GM12878 (cell line): ENCODE measurements around the gene SH2D3A. TPM values are rescaled to one million over a fixed set of nuclear protein-coding genes. Genes with fewer than 3 reads are reported as not detected.

ENCODE experiments used
- ATAC-seq: fragments of 200-7000 bp; cut with Tn5 transposase; 3 replicates; pipeline ENCODE4 v1.9.1; 2020; ENCODE audit warnings: mild to moderate bottlenecking, moderate library complexity
- BruUV-seq: library from RNA; stranded (reverse); fragments of 400-500 nt; replicated peaks from 2 replicates; lab custom pipeline; 2021; lab: Mats Ljungman, UMichigan
- CTCF ChIA-PET: fragments of 300-600 bp; sonication (Branson Sonifier 250); formaldehyde crosslinking; extraction: SDS; loops from one replicate; lab custom pipeline; 2021; ENCODE audit warnings: inconsistent platforms; lab: Yijun Ruan, JAX
- POLR2A ChIA-PET: fragments of 350-600 bp; formaldehyde crosslinking; extraction: SDS; loops from one replicate; lab custom pipeline; 2021; ENCODE audit warnings: inconsistent platforms; lab: Charles Lee
- RAD21 ChIA-PET: fragments of 300-600 bp; sonication (Branson Sonifier 250); formaldehyde crosslinking; loops from one replicate; lab custom pipeline; 2023; ENCODE audit warnings: antibody characterized with exemption; ENCODE audit not compliant: unreplicated experiment; lab: Charles Lee
- SMC1A ChIA-PET: fragments of 300-600 bp; sonication (Branson Sonifier 250); formaldehyde crosslinking; loops from one replicate; lab custom pipeline; 2023; ENCODE audit not compliant: unreplicated experiment, uncharacterized antibody; lab: Charles Lee
- DNase-seq: peaks from one replicate; pipeline ENCODE4 v3.0.0-alpha.2; 2011; ENCODE audit warnings: low read depth, low spot score
- FAIRE-seq: peaks from 3 replicates; lab custom pipeline; 2011; peaks lifted over from hg19 to GRCh38; lab: Jason Lieb, UNC
- H2AFZ ChIP-seq: 2 replicates; pipeline ENCODE4 v1.6.0; 2011; ENCODE audit warnings: low read depth, low read length, control low read depth; ENCODE audit not compliant: control insufficient read depth
- H3K27ac ChIP-seq: 2 replicates; pipeline ENCODE4 v1.5.1; 2011; ENCODE audit warnings: control low read depth; ENCODE audit not compliant: control insufficient read depth, insufficient read depth
- H3K27me3 ChIP-seq, 2 experiments: replicated peaks in 1 of 2; 2 replicates each; pipeline versions ENCODE4 v1.6.0 to v1.6.1; 2011; ENCODE audit warnings: low read length in 1 of 2; ENCODE audit not compliant: control insufficient read depth in 2 of 2, insufficient read depth in 2 of 2
- H3K36me3 ChIP-seq, 2 experiments: 2 replicates each; pipeline ENCODE4 v1.5.1; 2011; ENCODE audit warnings: low read length in 1 of 2; ENCODE audit not compliant: control insufficient read depth in 2 of 2, insufficient read depth in 2 of 2
- H3K4me1 ChIP-seq: 2 replicates; pipeline ENCODE4 v1.6.1; 2011; ENCODE audit warnings: mild to moderate bottlenecking, low read length, moderate library complexity, mixed read lengths; ENCODE audit not compliant: control insufficient read depth, insufficient read depth
- H3K4me2 ChIP-seq: 2 replicates; pipeline ENCODE4 v1.6.0; 2011; ENCODE audit warnings: control low read depth; ENCODE audit not compliant: control insufficient read depth, insufficient read depth
- H3K4me3 ChIP-seq: fragments of 200-600 bp; sonication (generic); 2 replicates; pipeline ENCODE4 v1.5.1; 2016
- H3K79me2 ChIP-seq: 2 replicates; pipeline ENCODE4 v1.6.0; 2011; ENCODE audit warnings: low read length; ENCODE audit not compliant: control insufficient read depth, insufficient read depth
- H3K9ac ChIP-seq: 2 replicates; pipeline ENCODE4 v1.8.0; 2011; ENCODE audit warnings: low read length, control low read depth, mixed read lengths; ENCODE audit not compliant: control insufficient read depth, insufficient read depth
- H3K9me3 ChIP-seq: replicated peaks from 3 replicates; pipeline ENCODE4 v1.5.1; 2011; ENCODE audit warnings: mild to moderate bottlenecking, low read length; ENCODE audit not compliant: control insufficient read depth, insufficient read depth
- H4K20me1 ChIP-seq: 2 replicates; pipeline ENCODE4 v1.6.0; 2011; ENCODE audit not compliant: control insufficient read depth, insufficient read depth
- ASH2L ChIP-seq: fragments of 300-600, 200-600 bp; sonication (generic); IDR thresholded peaks from 2 replicates; pipeline ENCODE4 v1.6.1; 2017; ENCODE audit warnings: low read depth, mild to moderate bottlenecking, borderline replicate concordance
- CBFB ChIP-seq: IDR thresholded peaks from 2 replicates; pipeline ENCODE4 v1.6.1; 2016; ENCODE audit warnings: antibody characterized with exemption, low read depth
- CREB1 ChIP-seq: IDR thresholded peaks from 2 replicates; pipeline ENCODE4 v1.6.1; 2012; ENCODE audit warnings: low read depth, mild to moderate bottlenecking, inconsistent platforms
- CREM ChIP-seq: IDR thresholded peaks from 2 replicates; pipeline ENCODE4 v1.6.1; 2014; ENCODE audit warnings: antibody characterized with exemption, low read depth
- DPF2 ChIP-seq: fragments of 450-650 bp; IDR thresholded peaks from 2 replicates; pipeline ENCODE4 v1.6.1; 2017; ENCODE audit warnings: mild to moderate bottlenecking
- ESRRA ChIP-seq: IDR thresholded peaks from 2 replicates; pipeline ENCODE4 v1.6.1; 2012; ENCODE audit warnings: mild to moderate bottlenecking, low read length, improper control_type of control experiment
- GATAD2B ChIP-seq: fragments of 450-650 bp; conservative IDR thresholded peaks from 2 replicates; pipeline ENCODE4 v1.6.1; 2017; ENCODE audit warnings: low read depth, mild to moderate bottlenecking, moderate library complexity
- HCFC1 ChIP-seq: fragments of 150-350 bp; IDR thresholded peaks from 2 replicates; pipeline ENCODE4 v1.6.1; 2014; ENCODE audit warnings: low read length
- MTA2 ChIP-seq: fragments of 450-650 bp; IDR thresholded peaks from 2 replicates; pipeline ENCODE4 v1.6.1; 2016; ENCODE audit warnings: low read depth, mild to moderate bottlenecking, moderate library complexity
- NBN ChIP-seq: fragments of 450-650 bp; IDR thresholded peaks from 2 replicates; pipeline ENCODE4 v1.6.1; 2016
- NFYB ChIP-seq: IDR thresholded peaks from 2 replicates; pipeline ENCODE4 v1.6.1; 2011; ENCODE audit warnings: low read depth, mild to moderate bottlenecking, low read length, improper control_type of control experiment, moderate library complexity; ENCODE audit not compliant: insufficient read depth
- PAX5 ChIP-seq: IDR thresholded peaks from 2 replicates; pipeline ENCODE4 v1.6.1; 2011; ENCODE audit warnings: low read depth, low read length, borderline replicate concordance
- PAX8 ChIP-seq: fragments of 450-650 bp; IDR thresholded peaks from 2 replicates; pipeline ENCODE4 v1.6.1; 2017; ENCODE audit warnings: mild to moderate bottlenecking, moderate library complexity
- RELA ChIP-seq: fragments of 450-650 bp; IDR thresholded peaks from 2 replicates; pipeline ENCODE4 v1.8.0; 2014; ENCODE audit warnings: borderline replicate concordance; ENCODE audit not compliant: partially characterized antibody
- RUNX3 ChIP-seq: IDR thresholded peaks from 2 replicates; pipeline ENCODE4 v1.6.1; 2012; ENCODE audit warnings: low read length, inconsistent platforms
- SIX5 ChIP-seq: IDR thresholded peaks from 2 replicates; pipeline ENCODE4 v1.6.1; 2011; ENCODE audit warnings: mild to moderate bottlenecking, low read depth, low read length, moderate library complexity; ENCODE audit not compliant: severe bottlenecking
- YBX1 ChIP-seq: fragments of 450-650 bp; IDR thresholded peaks from 2 replicates; pipeline ENCODE4 v1.6.1; 2016; ENCODE audit warnings: antibody characterized with exemption
- YY1 ChIP-seq: IDR thresholded peaks from 2 replicates; pipeline ENCODE4 v1.6.1; 2011; ENCODE audit warnings: low read depth, mild to moderate bottlenecking, low read length
- ZNF274 ChIP-seq: IDR thresholded peaks from one replicate; pipeline ENCODE4 v1.8.0; 2011; ENCODE audit not compliant: insufficient read length, insufficient read depth
- WGBS: methylation state at CpG from one replicate; pipeline ENCODE4 v1.1.6; 2016; ENCODE audit warnings: low lambda C conversion rate; ENCODE audit not compliant: insufficient replicate concordance, insufficient coverage; ENCODE audit errors: missing lambda C conversion rate; 5-methylcytosine and 5-hydroxymethylcytosine counted together
- in situ Hi-C: fragments of 300-500 bp; cut with MboI; formaldehyde crosslinking; loops from 9 replicates; pipeline ENCODE4 v1.14.3; 2018; ENCODE audit warnings: mixed read lengths
- intact Hi-C: fragments of 100-400 bp; cut with micrococcal nuclease; formaldehyde crosslinking; loops from one replicate; pipeline ENCODE4 v1.14.2; 2022; ENCODE audit not compliant: unreplicated experiment
- polyA plus RNA-seq, 11 experiments: library from polyadenylated mRNA; depleted of rRNA in 4 of 11; unstranded in 6 of 11; stranded (reverse) in 5 of 11; fragments of >200 nt; fragmentation: Nextera tagmentation in 4 of 11; fragmentation: Illumina TruSeq in 1 of 11; extraction: Ambion mirVana in 4 of 11; extraction: Trizol in 1 of 11; gene quantifications; 1 replicate in 1 of 11; 2 replicates in 10 of 11; pipeline versions ENCODE4 v1.2.1 to v1.2.3, GENCODE V29; 2011 to 2016; ENCODE audit warnings: inconsistent platforms in 2 of 11, missing spikeins in 2 of 11, low read depth in 1 of 11
- total RNA-seq, 4 experiments: library from RNA; depleted of rRNA in 3 of 4; stranded (reverse); fragments of >200 nt in 3 of 4; fragmentation: Illumina TruSeq in 1 of 4; extraction: Trizol in 1 of 4; gene quantifications; 2 replicates each; pipeline versions ENCODE4 v1.2.1 to v1.2.3, GENCODE V29; 2013 to 2021
- TF ChIP-seq, protein P1 (sequence below): IDR thresholded peaks from 2 replicates; pipeline ENCODE4 v1.6.1; 2011; ENCODE audit warnings: borderline replicate concordance, low read depth, mild to moderate bottlenecking, moderate library complexity, mixed read lengths, low read length; ENCODE audit not compliant: insufficient read depth; ENCODE audit errors: extremely low read length
- TF ChIP-seq, protein P2 (sequence below): IDR thresholded peaks from 2 replicates; pipeline ENCODE4 v1.6.1; 2011; ENCODE audit warnings: borderline replicate concordance, low read depth, mild to moderate bottlenecking, moderate library complexity, low read length; ENCODE audit not compliant: insufficient read depth, poor library complexity, severe bottlenecking
- TF ChIP-seq, protein P3 (sequence below): IDR thresholded peaks from 2 replicates; pipeline ENCODE4 v1.6.1; 2011; ENCODE audit warnings: low read depth, mild to moderate bottlenecking, low read length, moderate library complexity, borderline replicate concordance; ENCODE audit errors: extremely low read depth
- TF ChIP-seq, protein P4 (sequence below): IDR thresholded peaks from 2 replicates; pipeline ENCODE4 v1.6.1; 2012; ENCODE audit warnings: low read depth, low read length, improper control_type of control experiment

SH2D3A gene
- total and polyA plus RNA-seq, 10 of the 15 experiments (the other 5 are each of a cell fraction or from before 2014, with no cell fraction given), result 0.77 to 24.4 (median 9.5) TPM

DNA sequence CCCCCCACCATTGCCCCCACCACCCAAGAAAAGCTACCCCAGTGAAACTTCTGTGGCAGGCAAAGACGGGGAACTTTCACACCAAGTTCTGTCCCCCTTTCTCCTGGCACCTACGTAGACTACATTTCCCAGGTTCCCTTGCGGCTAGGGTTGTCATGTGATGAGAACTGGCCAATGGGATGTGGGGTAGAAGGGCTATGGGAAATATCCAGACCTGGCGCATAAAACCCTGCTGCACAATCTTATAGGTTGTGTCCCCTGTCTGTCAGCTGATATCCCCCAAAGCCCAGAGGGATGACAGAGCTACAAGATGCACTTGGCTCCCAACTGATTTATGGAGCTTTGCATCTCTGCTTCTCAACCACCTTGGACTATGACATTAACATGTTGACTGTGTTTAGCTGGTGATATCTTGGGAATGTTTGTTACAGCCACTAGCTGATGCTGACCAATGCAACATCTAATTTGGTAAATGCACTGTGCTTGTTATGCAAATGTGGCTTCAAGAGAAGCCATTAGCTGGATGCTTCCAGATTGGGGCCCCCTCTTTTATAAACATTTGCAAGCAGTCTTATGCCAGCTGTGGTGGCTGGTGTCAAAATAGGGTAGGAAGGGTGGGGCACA lies 6.1 kb downstream of the SH2D3A start:
- no peaks in the 10 kb centered on the region; the same call in 2 of the 3 replicates for H3K9me3 ChIP-seq
- no peak overlapping the region for H3K9ac ChIP-seq
- H3K4me2 ChIP-seq, result no peak overlapping the region
- H3K79me2 ChIP-seq, result peaks cover 3% of the 10 kb centered on the region
- H3K27ac ChIP-seq, result no peak overlapping the region
- peaks cover 10% of the 10 kb centered on the region for H3K4me1 ChIP-seq
- H3K27me3 ChIP-seq, result no peaks in the 10 kb centered on the region
- no peak overlapping the region for H3K4me3 ChIP-seq
- DNase-seq (no peak), ATAC-seq (peak; percentile 55; the same call in 2 of the 3 replicates), FAIRE-seq (no peak)
- in situ Hi-C loops, result no loop called here
- SMC1A ChIA-PET, result interaction anchor here (1.1 to 1.4 kb wide), 3 partner anchors 23 to 131 kb away, joined by 3 to 5 read pairs (median 3); partner anchors contain the start of gene GPR108
- H2AFZ ChIP-seq, result no peak overlapping the region
- 77% methylated on average over 4 of the region's 4 CpGs for WGBS
- no peaks in the 10 kb centered on the region; a peak in 1 of 4 replicates for H3K36me3 ChIP-seq
- no TSS peak for BruUV-seq
- RAD21 ChIA-PET, result interaction anchor here (0.9 kb wide), 1 partner anchor 23 kb away, joined by 4 read pairs; the partner anchor contains the start of gene GPR108
- POLR2A ChIA-PET, result interaction anchor here (0.5 to 1.9 kb wide), 2 partner anchors 11 to 488 kb away, joined by 4 to 10 read pairs; partner anchors contain the start of gene VAV1
- H4K20me1 ChIP-seq, result no peaks in the 10 kb centered on the region
- intact Hi-C loops, result no loop called here
- CTCF ChIA-PET, result interaction anchor here (0.6 to 1.4 kb wide), 3 partner anchors 10 to 118 kb away, joined by 3 to 4 read pairs (median 4); no protein-coding TSS in a partner anchor
- TF ChIP-seq NFYB (peak; percentile 54; the same call in 1 of the 2 replicates), CREM (no peak), ESRRA (no peak), RELA (no peak), PAX5 (no peak), SIX5 (peak; percentile 67), NBN (no peak), PAX8 (no peak), ZNF274 (no peak), CREB1 (no peak), YY1 (no peak), HCFC1 (peak; percentile 67), MTA2 (no peak), RUNX3 (no peak), DPF2 (no peak), CBFB (no peak), GATAD2B (no peak), ASH2L (no peak), YBX1 (no peak)
- TF ChIP-seq, protein P1, sequence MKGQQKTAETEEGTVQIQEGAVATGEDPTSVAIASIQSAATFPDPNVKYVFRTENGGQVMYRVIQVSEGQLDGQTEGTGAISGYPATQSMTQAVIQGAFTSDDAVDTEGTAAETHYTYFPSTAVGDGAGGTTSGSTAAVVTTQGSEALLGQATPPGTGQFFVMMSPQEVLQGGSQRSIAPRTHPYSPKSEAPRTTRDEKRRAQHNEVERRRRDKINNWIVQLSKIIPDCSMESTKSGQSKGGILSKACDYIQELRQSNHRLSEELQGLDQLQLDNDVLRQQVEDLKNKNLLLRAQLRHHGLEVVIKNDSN, result peak; percentile 72
- TF ChIP-seq, protein P2, sequence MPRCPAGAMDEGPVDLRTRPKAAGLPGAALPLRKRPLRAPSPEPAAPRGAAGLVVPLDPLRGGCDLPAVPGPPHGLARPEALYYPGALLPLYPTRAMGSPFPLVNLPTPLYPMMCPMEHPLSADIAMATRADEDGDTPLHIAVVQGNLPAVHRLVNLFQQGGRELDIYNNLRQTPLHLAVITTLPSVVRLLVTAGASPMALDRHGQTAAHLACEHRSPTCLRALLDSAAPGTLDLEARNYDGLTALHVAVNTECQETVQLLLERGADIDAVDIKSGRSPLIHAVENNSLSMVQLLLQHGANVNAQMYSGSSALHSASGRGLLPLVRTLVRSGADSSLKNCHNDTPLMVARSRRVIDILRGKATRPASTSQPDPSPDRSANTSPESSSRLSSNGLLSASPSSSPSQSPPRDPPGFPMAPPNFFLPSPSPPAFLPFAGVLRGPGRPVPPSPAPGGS, result no peak
- TF ChIP-seq, protein P3, sequence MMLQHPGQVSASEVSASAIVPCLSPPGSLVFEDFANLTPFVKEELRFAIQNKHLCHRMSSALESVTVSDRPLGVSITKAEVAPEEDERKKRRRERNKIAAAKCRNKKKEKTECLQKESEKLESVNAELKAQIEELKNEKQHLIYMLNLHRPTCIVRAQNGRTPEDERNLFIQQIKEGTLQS, result peak; percentile 28; the same call in 1 of the 2 replicates
- TF ChIP-seq, protein P4, sequence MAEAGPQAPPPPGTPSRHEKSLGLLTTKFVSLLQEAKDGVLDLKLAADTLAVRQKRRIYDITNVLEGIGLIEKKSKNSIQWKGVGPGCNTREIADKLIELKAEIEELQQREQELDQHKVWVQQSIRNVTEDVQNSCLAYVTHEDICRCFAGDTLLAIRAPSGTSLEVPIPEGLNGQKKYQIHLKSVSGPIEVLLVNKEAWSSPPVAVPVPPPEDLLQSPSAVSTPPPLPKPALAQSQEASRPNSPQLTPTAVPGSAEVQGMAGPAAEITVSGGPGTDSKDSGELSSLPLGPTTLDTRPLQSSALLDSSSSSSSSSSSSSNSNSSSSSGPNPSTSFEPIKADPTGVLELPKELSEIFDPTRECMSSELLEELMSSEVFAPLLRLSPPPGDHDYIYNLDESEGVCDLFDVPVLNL, result no peak
